Smooth muscle cell (in vitro differentiated cells): ENCODE measurements around the gene APBB2. TPM values are rescaled to one million over a fixed set of nuclear protein-coding genes. Genes with fewer than 3 reads are reported as not detected.

Experiments used
- DNase-seq: peaks from one replicate; lab custom pipeline; 2025; ENCODE audit not compliant: unreplicated experiment; lab: John Stamatoyannopoulos, UW
- H2AFZ ChIP-seq: fragments of 200-600 bp; sonication (generic); 2 replicates; pipeline ENCODE4 v1.6.0; 2016; ENCODE audit warnings: antibody characterized with exemption, low read depth, mild to moderate bottlenecking
- H3F3A ChIP-seq: fragments of 200-600 bp; sonication (generic); 2 replicates; pipeline ENCODE4 v1.6.0; 2017; ENCODE audit warnings: antibody characterized with exemption, low read depth
- H3K27ac ChIP-seq: fragments of 200-600 bp; sonication (generic); 2 replicates; pipeline ENCODE4 v1.5.1; 2016; ENCODE audit warnings: low read depth, mild to moderate bottlenecking
- H3K27me3 ChIP-seq: fragments of 200-600 bp; sonication (generic); 2 replicates; pipeline ENCODE4 v1.6.1; 2016; ENCODE audit warnings: low read depth, mild to moderate bottlenecking
- H3K36me3 ChIP-seq: fragments of 200-600 bp; sonication (generic); 2 replicates; pipeline ENCODE4 v1.5.1; 2016; ENCODE audit warnings: low read depth
- H3K4me1 ChIP-seq: fragments of 200-600 bp; sonication (generic); 2 replicates; pipeline ENCODE4 v1.5.1; 2016; ENCODE audit warnings: low read depth
- H3K4me2 ChIP-seq: fragments of 200-600 bp; sonication (generic); 2 replicates; pipeline ENCODE4 v1.6.0; 2016; ENCODE audit warnings: mild to moderate bottlenecking
- H3K4me3 ChIP-seq: fragments of 200-600 bp; sonication (generic); 2 replicates; pipeline ENCODE4 v1.5.1; 2016; ENCODE audit warnings: mild to moderate bottlenecking
- H3K79me2 ChIP-seq: fragments of 200-600 bp; sonication (generic); 2 replicates; pipeline ENCODE4 v1.6.0; 2016; ENCODE audit warnings: low read depth, mild to moderate bottlenecking
- H3K9ac ChIP-seq: fragments of 200-600 bp; sonication (generic); 2 replicates; pipeline ENCODE4 v1.6.0; 2016; ENCODE audit warnings: low read depth
- H3K9me3 ChIP-seq: fragments of 200-600 bp; sonication (generic); replicated peaks from 2 replicates; pipeline ENCODE4 v1.5.1; 2016; ENCODE audit warnings: low read depth
- H4K20me1 ChIP-seq: fragments of 200-600 bp; sonication (generic); 2 replicates; pipeline ENCODE4 v1.6.0; 2016; ENCODE audit warnings: low read depth
- CTCF ChIP-seq: fragments of 200-600 bp; sonication (generic); IDR thresholded peaks from 2 replicates; pipeline ENCODE4 v1.5.1; 2017; ENCODE audit warnings: borderline replicate concordance, mild to moderate bottlenecking, antibody characterized with exemption; ENCODE audit not compliant: insufficient read depth, poor library complexity, severe bottlenecking
- WGBS: methylation state at CpG from one replicate; pipeline ENCODE4 v1.1.7; 2016; ENCODE audit warnings: low lambda C conversion rate; 5-methylcytosine and 5-hydroxymethylcytosine counted together
- polyA plus RNA-seq: library from polyadenylated mRNA; unstranded; fragments of >200 nt; fragmentation: Nextera tagmentation; extraction: Ambion mirVana; gene quantifications from 2 replicates; pipeline ENCODE4 v1.2.1, GENCODE V29; 2016
- total RNA-seq: library from RNA; depleted of rRNA; stranded (reverse); fragments of >200 nt; gene quantifications from 2 replicates; pipeline ENCODE4 v1.2.3, GENCODE V29; 2014

The APBB2 gene
- total and polyA plus RNA-seq, 2 experiments from 2014 or later = 22.1 to 60.9 TPM

- Histone ChIP-seq H3K27me3 (no peaks in the 10 kb centered on the region), H3F3A (no peaks in the 10 kb centered on the region), H3K79me2 (peaks cover 26% of the 10 kb centered on the region), H3K4me3 (no peak overlapping the region), H3K9ac (no peak overlapping the region), H3K36me3 (no peaks in the 10 kb centered on the region), H3K4me2 (no peak overlapping the region), H3K27ac (peak overlapping the region; percentile 17), H3K4me1 (peaks cover 4% of the 10 kb centered on the region), H4K20me1 (no peaks in the 10 kb centered on the region), H3K9me3 (no peaks in the 10 kb centered on the region), H2AFZ (no peak overlapping the region)
- TF ChIP-seq CTCF = no peak
- no peak for DNase-seq
- 73% methylated on average over 3 of the region's 3 CpGs for WGBS
Measured at GRCh38 chr4:41057467-41057866, 156.9 kb downstream of the APBB2 start.

GRCh38 chr4:41052287-41052686, 162.1 kb downstream of the APBB2 start:
- Histone ChIP-seq H3K4me2 (no peak overlapping the region), H3K27ac (no peak overlapping the region), H3K4me3 (no peak overlapping the region), H3K36me3 (no peaks in the 10 kb centered on the region), H3K27me3 (no peaks in the 10 kb centered on the region), H3K4me1 (peaks cover 4% of the 10 kb centered on the region), H2AFZ (no peak overlapping the region), H4K20me1 (no peaks in the 10 kb centered on the region), H3F3A (no peaks in the 10 kb centered on the region), H3K79me2 (peaks cover 12% of the 10 kb centered on the region), H3K9me3 (no peaks in the 10 kb centered on the region), H3K9ac (no peak overlapping the region)
- TF ChIP-seq CTCF = no peak
- DNase-seq = no peak
- WGBS = 74% methylated on average over 5 of the region's 5 CpGs

- no peak overlapping the region for H3K4me2 ChIP-seq
- no peaks in the 10 kb centered on the region for H4K20me1 ChIP-seq
- WGBS = 94% methylated on average over 11 of the region's 11 CpGs
- no peaks in the 10 kb centered on the region for H3F3A ChIP-seq
- no peak overlapping the region for H2AFZ ChIP-seq
- no peaks in the 10 kb centered on the region for H3K4me1 ChIP-seq
- no peak for TF ChIP-seq CTCF
- H3K79me2 ChIP-seq = peaks cover 12% of the 10 kb centered on the region
- H3K27me3 ChIP-seq = no peaks in the 10 kb centered on the region
- DNase-seq = no peak
- no peak overlapping the region for H3K4me3 ChIP-seq
- no peak overlapping the region for H3K9ac ChIP-seq
- no peaks in the 10 kb centered on the region for H3K36me3 ChIP-seq
- H3K9me3 ChIP-seq = peaks cover under 1% of the 10 kb centered on the region
- H3K27ac ChIP-seq = no peak overlapping the region
Measured at GRCh38 chr4:41050880-41051775, 163.2 kb downstream of the APBB2 start.
